PC-3 (cell line): ENCODE measurements around the gene CDC42EP3. TPM values are rescaled to one million over a fixed set of nuclear protein-coding genes. Genes with fewer than 3 reads are reported as not detected.

ENCODE experiments used
- ATAC-seq: fragments of 200-7000 bp; cut with Tn5 transposase; 2 replicates; pipeline ENCODE4 v1.9.1; 2020; ENCODE audit warnings: mild to moderate bottlenecking, moderate library complexity
- BruUV-seq: library from RNA; stranded (reverse); fragments of 400-500 nt; replicated peaks from 2 replicates; lab custom pipeline; 2021; lab: Mats Ljungman, UMichigan
- CTCF ChIA-PET: fragments of 300-600 bp; sonication (Branson Sonifier 250); formaldehyde crosslinking; loops from one replicate; lab custom pipeline; 2022; ENCODE audit warnings: antibody characterized with exemption; lab: Charles Lee
- POLR2A ChIA-PET: fragments of 300-600 bp; sonication (Branson Sonifier 250); formaldehyde crosslinking; loops from one replicate; lab custom pipeline; 2022; ENCODE audit warnings: antibody characterized with exemption; ENCODE audit not compliant: unreplicated experiment; lab: Charles Lee
- DNase-seq: peaks from one replicate; pipeline ENCODE4 v3.0.0-alpha.2; 2015
- H2AFZ ChIP-seq: fragments of 300-600 bp; sonication (generic); 2 replicates; pipeline ENCODE4 v1.6.0; 2016; ENCODE audit warnings: antibody characterized with exemption, low read length
- H3F3A ChIP-seq: fragments of 300-600 bp; sonication (generic); one replicate; pipeline ENCODE4 v1.6.0; 2017; ENCODE audit warnings: antibody characterized with exemption, low read length, control low read depth, mild to moderate bottlenecking; ENCODE audit not compliant: unreplicated experiment
- H3K27ac ChIP-seq: fragments of 300-600 bp; sonication (generic); 2 replicates; pipeline ENCODE4 v1.5.1; 2016; ENCODE audit warnings: mild to moderate bottlenecking, low read length
- H3K27me3 ChIP-seq: fragments of 300-600 bp; sonication (generic); 2 replicates; pipeline ENCODE4 v1.6.1; 2016; ENCODE audit warnings: low read length, mixed read lengths
- H3K36me3 ChIP-seq: fragments of 300-600 bp; sonication (generic); 2 replicates; pipeline ENCODE4 v1.6.1; 2016; ENCODE audit warnings: low read depth, mixed run types, low read length, mixed read lengths
- H3K4me1 ChIP-seq: fragments of 300-600 bp; sonication (generic); 2 replicates; pipeline ENCODE4 v1.5.1; 2016; ENCODE audit warnings: low read length; ENCODE audit not compliant: insufficient read depth
- H3K4me2 ChIP-seq: fragments of 300-600 bp; sonication (generic); 2 replicates; pipeline ENCODE4 v1.6.0; 2016; ENCODE audit warnings: low read length
- H3K4me3 ChIP-seq: fragments of 300-600 bp; sonication (generic); 2 replicates; pipeline ENCODE4 v1.5.1; 2016; ENCODE audit warnings: mild to moderate bottlenecking, low read length, mixed read lengths
- H3K79me2 ChIP-seq: fragments of 300-600 bp; sonication (generic); 2 replicates; pipeline ENCODE4 v1.6.1; 2017; ENCODE audit warnings: low read length, mixed read lengths
- H3K9ac ChIP-seq: fragments of 300-600 bp; sonication (generic); 2 replicates; pipeline ENCODE4 v1.6.0; 2016; ENCODE audit warnings: mild to moderate bottlenecking, low read length
- H3K9me2 ChIP-seq: fragments of 300-600 bp; sonication (generic); replicated peaks from 2 replicates; pipeline ENCODE4 v1.6.1; 2016; ENCODE audit warnings: mixed run types, low read length, mixed read lengths
- H3K9me3 ChIP-seq: fragments of 300-600 bp; sonication (generic); 2 replicates; pipeline ENCODE4 v1.6.1; 2016; ENCODE audit warnings: low read length, mixed read lengths
- H4K20me1 ChIP-seq: fragments of 300-600 bp; sonication (generic); 2 replicates; pipeline ENCODE4 v1.6.1; 2016; ENCODE audit warnings: low read length, mixed read lengths
- CTCF ChIP-seq: fragments of 300-600 bp; sonication (generic); conservative IDR thresholded peaks from 2 replicates; pipeline ENCODE4 v1.5.1; 2017; ENCODE audit warnings: antibody characterized with exemption, low read depth, mild to moderate bottlenecking, low read length
- EZH2 ChIP-seq: fragments of 300-600 bp; sonication (generic); IDR thresholded peaks from one replicate; pipeline ENCODE4 v1.6.1; 2017; ENCODE audit warnings: antibody characterized with exemption, mild to moderate bottlenecking, low read length; ENCODE audit not compliant: unreplicated experiment
- EZH2phosphoT487 ChIP-seq: fragments of 300-600 bp; sonication (generic); IDR thresholded peaks from 2 replicates; pipeline ENCODE4 v1.6.1; 2018; ENCODE audit warnings: mild to moderate bottlenecking, antibody characterized with exemption, low read length, borderline replicate concordance
- intact Hi-C: fragments of 100-400 bp; cut with micrococcal nuclease; formaldehyde crosslinking; loops from 2 replicates; pipeline ENCODE4 v1.9.0; 2023
- total RNA-seq: library from RNA; depleted of rRNA; stranded (reverse); fragments of >200 nt; gene quantifications from 2 replicates; pipeline ENCODE4 v1.2.3, GENCODE V29; 2014

The CDC42EP3 gene
- total RNA-seq, 1 experiment from 2014 or later, result 28.4 TPM

DNA sequence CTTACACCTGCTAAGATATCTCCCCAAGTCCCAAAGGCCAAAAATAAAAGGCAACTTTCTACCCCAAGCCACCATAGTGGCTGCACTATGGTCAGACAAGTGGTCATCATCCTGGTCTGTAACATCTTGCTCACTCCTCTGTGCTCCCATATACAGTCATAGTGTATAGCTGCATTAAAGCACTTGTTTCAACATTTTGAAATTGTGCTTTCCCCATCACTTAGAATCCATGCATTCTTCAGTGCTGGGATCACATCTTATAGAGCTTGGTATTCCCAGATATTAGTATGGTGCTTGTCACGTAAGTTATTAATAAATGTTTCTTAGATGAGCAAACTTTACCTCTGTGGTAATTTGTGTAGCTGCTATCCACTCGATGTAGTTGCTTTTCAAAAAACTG, 40.4 kb upstream of the CDC42EP3 start:
- H3K36me3 ChIP-seq, result no peaks in the 10 kb centered on the region
- no peaks in the 10 kb centered on the region for H3K9me2 ChIP-seq
- no peak overlapping the region for H2AFZ ChIP-seq
- peak; percentile 22 for ATAC-seq
- TF ChIP-seq EZH2 (no peak), CTCF (no peak), EZH2phosphoT487 (no peak)
- no peaks in the 10 kb centered on the region for H3K79me2 ChIP-seq
- peak overlapping the region; percentile 3; the same call in 1 of the 2 replicates for H3K27ac ChIP-seq
- BruUV-seq, result no TSS peak
- DNase-seq, result peak; percentile 36
- ChIA-PET CTCF (interaction anchor here (1.0 kb wide), 1 partner anchor 41 kb away, joined by 3 read pairs; no protein-coding TSS in a partner anchor), POLR2A (no interaction called here)
- intact Hi-C loops, result loop anchor here (1.0 kb wide), 1 partner anchor 28 kb away; no protein-coding TSS in a partner anchor
- H3K27me3 ChIP-seq, result no peaks in the 10 kb centered on the region
- H3K4me3 ChIP-seq, result no peak overlapping the region
- H3K4me1 ChIP-seq, result peaks cover 28% of the 10 kb centered on the region
- H3K4me2 ChIP-seq, result peak overlapping the region; percentile 55
- no peaks in the 10 kb centered on the region for H4K20me1 ChIP-seq
- H3K9me3 ChIP-seq, result no peaks in the 10 kb centered on the region
- H3F3A ChIP-seq, result no peaks in the 10 kb centered on the region
- no peak overlapping the region for H3K9ac ChIP-seq

DNA sequence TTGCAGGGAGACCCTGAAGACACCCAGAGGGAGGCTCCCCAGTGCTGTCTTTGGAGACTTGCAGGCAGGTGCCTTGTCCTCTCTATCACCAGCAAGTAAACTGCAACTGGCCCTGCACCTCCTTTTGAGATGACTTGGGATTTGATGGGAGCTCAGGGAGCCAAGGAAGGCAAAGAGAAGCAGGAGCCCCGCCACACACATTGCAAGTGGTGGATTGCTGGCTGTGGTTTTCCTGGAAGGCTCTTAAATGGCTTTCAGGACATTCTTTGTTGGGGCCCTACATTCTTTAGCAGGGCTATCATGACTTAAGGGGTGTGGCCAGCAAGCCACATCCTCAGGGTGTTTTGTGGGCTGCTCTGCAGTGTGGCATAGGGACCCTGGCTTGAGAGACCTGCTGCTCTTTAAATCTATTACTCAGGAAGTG, 39.9 kb upstream of the CDC42EP3 start:
- Histone ChIP-seq H3K27ac (peak overlapping the region; percentile 3; the same call in 1 of the 2 replicates), H3K4me3 (no peak overlapping the region), H3K9me2 (no peaks in the 10 kb centered on the region), H3K9ac (no peak overlapping the region), H3K27me3 (no peaks in the 10 kb centered on the region), H2AFZ (no peak overlapping the region; the same call in 1 of the 2 replicates), H3K4me2 (peak overlapping the region; percentile 55), H4K20me1 (no peaks in the 10 kb centered on the region), H3K36me3 (no peaks in the 10 kb centered on the region), H3K9me3 (no peaks in the 10 kb centered on the region), H3K79me2 (no peaks in the 10 kb centered on the region), H3F3A (no peaks in the 10 kb centered on the region), H3K4me1 (peaks cover 28% of the 10 kb centered on the region)
- ChIA-PET POLR2A (no interaction called here), CTCF (interaction anchor here (1.0 kb wide), 1 partner anchor 40 kb away, joined by 3 read pairs; no protein-coding TSS in a partner anchor)
- TF ChIP-seq CTCF (no peak), EZH2phosphoT487 (no peak), EZH2 (no peak)
- BruUV-seq, result no TSS peak
- ATAC-seq (peak; percentile 98), DNase-seq (peak; percentile 94)
- intact Hi-C loops, result loop anchor here (1.0 kb wide), 1 partner anchor 27 kb away; no protein-coding TSS in a partner anchor

DNA sequence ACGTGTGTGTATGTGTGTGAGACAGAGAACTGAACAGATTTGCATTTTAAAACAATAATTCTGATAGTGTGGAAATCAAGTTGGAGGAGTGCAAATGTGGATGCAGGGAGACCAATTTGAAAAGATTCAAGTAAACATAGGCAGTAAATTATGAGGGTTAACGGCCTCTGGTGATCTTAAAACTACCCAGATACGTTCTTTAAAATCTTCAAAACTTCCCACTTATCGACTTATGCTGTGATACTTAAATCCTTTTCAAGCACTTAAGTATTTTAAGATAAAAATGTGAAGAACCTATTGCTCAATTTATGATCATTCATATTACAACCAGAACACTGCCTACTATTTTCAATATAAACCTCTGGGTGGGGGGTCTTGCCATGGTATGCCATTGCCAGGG, 37.7 kb upstream of the CDC42EP3 start:
- BruUV-seq, result no TSS peak
- ChIA-PET POLR2A (no interaction called here), CTCF (no interaction called here)
- TF ChIP-seq EZH2phosphoT487 (no peak), EZH2 (no peak), CTCF (no peak)
- H3K79me2 ChIP-seq, result no peaks in the 10 kb centered on the region
- no peaks in the 10 kb centered on the region for H3K9me3 ChIP-seq
- H3K9me2 ChIP-seq, result no peaks in the 10 kb centered on the region
- H3K4me3 ChIP-seq, result no peak overlapping the region
- H3K9ac ChIP-seq, result no peak overlapping the region
- H3K27ac ChIP-seq, result no peak overlapping the region
- no peak overlapping the region for H2AFZ ChIP-seq
- no peaks in the 10 kb centered on the region for H3K36me3 ChIP-seq
- peaks cover 28% of the 10 kb centered on the region for H3K4me1 ChIP-seq
- no peak overlapping the region for H3K4me2 ChIP-seq
- no peak for DNase-seq
- H3F3A ChIP-seq, result no peaks in the 10 kb centered on the region
- intact Hi-C loops, result no loop called here
- H4K20me1 ChIP-seq, result no peaks in the 10 kb centered on the region
- ATAC-seq, result no peak
- H3K27me3 ChIP-seq, result no peaks in the 10 kb centered on the region
